Body of pancreas (tissue), 4 donors: ENCODE data around the gene BAHCC1. TPM values are rescaled to one million over a fixed set of nuclear protein-coding genes. Genes with fewer than 3 reads are reported as not detected.

ENCODE experiments used
- ATAC-seq: fragments of 150-250 bp; one replicate; pipeline ENCODE4 v1.9.1; 2016
- DNase-seq, 4 donors: peaks; one replicate each; pipeline ENCODE4 v3.0.0-alpha.2; 2019
- H3K27ac ChIP-seq, 4 donors: fragments of 200-600 bp; sonication (generic); 1 replicate in 3 of 4; 2 replicates in 1 of 4; pipeline versions ENCODE4 v1.5.1 to v1.6.1; 2016 to 2019; ENCODE audit warnings: mild to moderate bottlenecking in 1 of 4, mixed read lengths in 1 of 4, moderate library complexity in 1 of 4
- H3K27me3 ChIP-seq, 2 donors: fragments of 200-600 bp; sonication (generic); one replicate each; pipeline ENCODE4 v1.6.0; 2016; ENCODE audit warnings: mild to moderate bottlenecking in 1 of 2
- H3K36me3 ChIP-seq, 2 donors: fragments of 200-600 bp; sonication (generic); replicated peaks in 1 of 2; 2 replicates each; pipeline ENCODE4 v1.5.1; 2016; ENCODE audit warnings: low read depth in 2 of 2; ENCODE audit not compliant: insufficient read depth in 1 of 2
- H3K4me1 ChIP-seq: fragments of 200-600 bp; sonication (generic); one replicate; pipeline ENCODE4 v1.6.0; 2016
- H3K4me3 ChIP-seq, 2 donors: fragments of 200-600 bp; sonication (generic); 1 replicate in 1 of 2; 2 replicates in 1 of 2; pipeline ENCODE4 v1.5.1; 2016 to 2019
- H3K9me3 ChIP-seq, 3 donors: fragments of 200-600 bp; sonication (generic); 1 replicate in 2 of 3; 2 replicates in 1 of 3; pipeline ENCODE4 v1.5.1; 2016
- POLR2A ChIP-seq, 3 donors: fragments of 450-650 bp; IDR thresholded peaks; one replicate each; pipeline ENCODE4 v1.6.1; 2016; ENCODE audit warnings: antibody characterized with exemption in 3 of 3, mild to moderate bottlenecking in 2 of 3
- WGBS, 2 donors: methylation state at CpG; one replicate each; pipeline ENCODE4 v1.1.5; 2017; 5-methylcytosine and 5-hydroxymethylcytosine counted together
- intact Hi-C: fragments of 100-400 bp; cut with DNase I; formaldehyde crosslinking; loops from one replicate; pipeline ENCODE4 v1.15.1; 2023
- total RNA-seq, 2 donors: library from RNA; depleted of rRNA; stranded (reverse); fragments of >200 nt; gene quantifications; one replicate each; pipeline ENCODE4 v1.1.0, GENCODE V29; 2016
- TF ChIP-seq, protein P1 (sequence below), 7 experiments: fragments of 450-650 bp in 4 of 7; fragments of 200-600 bp in 3 of 7; sonication (generic) in 3 of 7; IDR thresholded peaks; one replicate each; pipeline ENCODE4 v1.5.1; 2016 to 2019; ENCODE audit warnings: antibody characterized with exemption in 7 of 7

Gene BAHCC1
- total RNA-seq, 2 donors from 2014 or later: 5.7 to 14.8 TPM

DNA sequence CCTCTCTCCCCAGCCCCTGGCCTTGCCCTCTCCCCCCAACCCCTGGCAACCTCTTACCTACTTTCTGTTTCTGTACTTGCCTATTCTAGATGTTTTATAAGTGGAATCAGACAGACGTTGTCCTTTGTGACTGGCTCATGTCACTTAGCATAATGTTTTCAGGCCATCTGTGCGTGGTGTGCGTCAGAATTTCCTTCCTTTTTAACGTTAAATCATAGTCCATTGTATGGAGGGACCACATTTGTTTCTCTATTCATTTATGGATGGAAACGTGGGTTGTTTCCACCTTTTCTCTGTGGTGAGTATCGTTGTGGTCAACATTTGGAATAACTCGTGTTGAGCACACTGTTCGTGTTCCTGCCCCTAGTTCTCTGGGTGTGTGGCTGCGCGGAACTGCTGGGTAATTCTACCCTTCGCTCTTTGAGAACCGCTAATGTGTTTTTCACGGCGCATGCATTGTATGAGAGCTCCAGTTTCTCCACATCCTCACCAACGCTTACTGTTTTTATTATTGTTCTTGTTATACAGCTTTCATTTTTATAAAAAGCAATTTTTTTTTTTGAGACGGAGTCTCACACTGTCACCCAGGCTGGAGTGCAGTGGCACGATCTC is 91.0 kb downstream of the BAHCC1 start:
- Histone ChIP-seq H3K27ac (no peak overlapping the region), H3K4me1 (peaks cover 44% of the 10 kb centered on the region), H3K36me3 (no peaks in the 10 kb centered on the region), H3K4me3 (no peak overlapping the region), H3K9me3 (no peaks in the 10 kb centered on the region), H3K27me3 (no peaks in the 10 kb centered on the region)
- TF ChIP-seq POLR2A (IDR thresholded peaks at IDR 0.05): no peak
- TF ChIP-seq, protein P1, sequence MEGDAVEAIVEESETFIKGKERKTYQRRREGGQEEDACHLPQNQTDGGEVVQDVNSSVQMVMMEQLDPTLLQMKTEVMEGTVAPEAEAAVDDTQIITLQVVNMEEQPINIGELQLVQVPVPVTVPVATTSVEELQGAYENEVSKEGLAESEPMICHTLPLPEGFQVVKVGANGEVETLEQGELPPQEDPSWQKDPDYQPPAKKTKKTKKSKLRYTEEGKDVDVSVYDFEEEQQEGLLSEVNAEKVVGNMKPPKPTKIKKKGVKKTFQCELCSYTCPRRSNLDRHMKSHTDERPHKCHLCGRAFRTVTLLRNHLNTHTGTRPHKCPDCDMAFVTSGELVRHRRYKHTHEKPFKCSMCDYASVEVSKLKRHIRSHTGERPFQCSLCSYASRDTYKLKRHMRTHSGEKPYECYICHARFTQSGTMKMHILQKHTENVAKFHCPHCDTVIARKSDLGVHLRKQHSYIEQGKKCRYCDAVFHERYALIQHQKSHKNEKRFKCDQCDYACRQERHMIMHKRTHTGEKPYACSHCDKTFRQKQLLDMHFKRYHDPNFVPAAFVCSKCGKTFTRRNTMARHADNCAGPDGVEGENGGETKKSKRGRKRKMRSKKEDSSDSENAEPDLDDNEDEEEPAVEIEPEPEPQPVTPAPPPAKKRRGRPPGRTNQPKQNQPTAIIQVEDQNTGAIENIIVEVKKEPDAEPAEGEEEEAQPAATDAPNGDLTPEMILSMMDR (IDR thresholded peaks at IDR 0.05): no peak
- WGBS, 2 donors: 74 to 79% methylated on average over 17 of the region's 17 CpGs
- DNase-seq: no peak
- intact Hi-C loops: loop anchor here (10.0 kb wide), 1 partner anchor 202 kb away; no protein-coding TSS in a partner anchor
- ATAC-seq: no peak

DNA sequence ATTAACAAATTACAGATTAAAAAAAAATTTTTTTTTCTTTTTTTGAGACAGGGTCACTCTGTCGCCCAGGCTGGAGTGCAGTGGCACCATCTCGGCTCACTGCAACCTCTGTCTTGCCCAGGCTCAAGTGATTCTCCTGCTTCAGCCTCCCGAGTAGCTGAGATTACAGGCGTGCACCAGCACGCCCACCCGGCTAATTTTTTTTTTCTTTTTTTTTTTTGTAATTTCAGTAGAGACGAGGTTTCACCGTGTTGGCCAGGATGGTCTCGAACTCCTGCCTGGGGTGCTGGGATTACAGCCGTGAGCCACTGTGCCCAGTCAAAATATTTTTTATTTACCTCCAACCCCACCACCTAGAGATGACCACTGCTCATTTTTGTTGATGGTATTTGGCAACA is 91.8 kb downstream of the BAHCC1 start:
- Histone ChIP-seq H3K36me3 (no peaks in the 10 kb centered on the region), H3K4me3 (no peak overlapping the region), H3K27me3 (no peaks in the 10 kb centered on the region), H3K27ac (no peak overlapping the region), H3K9me3 (no peaks in the 10 kb centered on the region), H3K4me1 (peaks cover 37% of the 10 kb centered on the region)
- no peak for ATAC-seq
- intact Hi-C loops: loop anchor here (10.0 kb wide), 1 partner anchor 202 kb away; no protein-coding TSS in a partner anchor
- WGBS, 2 donors: 78 to 82% methylated on average over 10 of the region's 10 CpGs
- no peak for TF ChIP-seq POLR2A (IDR thresholded peaks at IDR 0.05)
- TF ChIP-seq, protein P1 (IDR thresholded peaks at IDR 0.05): no peak
- DNase-seq: no peak

DNA sequence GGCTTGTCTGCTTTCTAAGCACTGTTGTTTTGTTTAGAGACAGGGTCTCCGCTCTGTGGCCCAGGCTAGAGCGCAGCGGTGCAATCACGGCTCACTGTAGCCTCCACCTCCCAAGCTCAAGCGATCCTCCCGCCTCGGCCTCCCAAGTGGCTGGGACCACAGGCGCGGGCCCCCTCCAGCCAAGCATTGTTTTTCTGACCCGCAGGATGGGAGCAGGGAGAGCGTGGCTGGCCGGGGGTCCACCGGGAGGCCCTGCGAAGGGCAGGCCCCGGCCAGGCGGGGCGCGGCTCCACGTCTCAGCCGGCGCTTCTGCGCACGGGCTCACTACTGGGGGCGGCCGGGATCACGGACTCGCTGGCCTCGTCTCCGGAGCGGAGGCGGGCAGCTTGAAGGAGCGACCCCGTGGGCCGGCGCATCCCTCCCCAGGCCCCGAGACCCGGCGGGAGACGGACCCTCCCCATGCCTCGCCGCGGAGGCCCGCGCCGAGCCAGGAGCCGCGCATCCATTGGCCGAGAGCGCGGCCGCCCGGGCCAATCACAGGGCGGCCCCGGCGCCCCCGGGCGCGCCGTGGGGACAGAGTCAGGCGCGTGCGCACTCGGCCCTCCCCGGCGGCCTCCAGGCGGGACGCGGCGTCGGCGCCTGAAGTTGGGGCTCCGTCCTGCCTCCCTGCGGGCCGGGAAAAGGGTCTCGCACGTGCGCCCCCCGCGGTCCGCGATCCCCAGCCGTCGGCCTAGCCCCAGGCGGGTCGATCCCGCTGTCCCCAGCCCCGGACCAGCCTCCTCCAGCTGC is 92.4 kb downstream of the BAHCC1 start:
- Histone ChIP-seq H3K36me3 (no peaks in the 10 kb centered on the region), H3K9me3 (no peaks in the 10 kb centered on the region), H3K4me3 (peak overlapping the region; percentile 9 to 36), H3K27me3 (no peaks in the 10 kb centered on the region), H3K4me1 (peaks cover 35% of the 10 kb centered on the region), H3K27ac (peak overlapping the region in 3 of 4 donors; percentile 60 to 79 (median 67))
- DNase-seq (peak; percentile 77 to 84 (median 78)), ATAC-seq (peak; percentile 75)
- TF ChIP-seq POLR2A (IDR thresholded peaks at IDR 0.05): peak; percentile 46 to 76 (median 73)
- TF ChIP-seq, protein P1 (IDR thresholded peaks at IDR 0.05): no peak
- 6 to 27% methylated on average over 23 to 65 of the region's 87 CpGs for WGBS, 2 donors
- intact Hi-C loops: loop anchor here (10.0 kb wide), 1 partner anchor 203 kb away; no protein-coding TSS in a partner anchor

DNA sequence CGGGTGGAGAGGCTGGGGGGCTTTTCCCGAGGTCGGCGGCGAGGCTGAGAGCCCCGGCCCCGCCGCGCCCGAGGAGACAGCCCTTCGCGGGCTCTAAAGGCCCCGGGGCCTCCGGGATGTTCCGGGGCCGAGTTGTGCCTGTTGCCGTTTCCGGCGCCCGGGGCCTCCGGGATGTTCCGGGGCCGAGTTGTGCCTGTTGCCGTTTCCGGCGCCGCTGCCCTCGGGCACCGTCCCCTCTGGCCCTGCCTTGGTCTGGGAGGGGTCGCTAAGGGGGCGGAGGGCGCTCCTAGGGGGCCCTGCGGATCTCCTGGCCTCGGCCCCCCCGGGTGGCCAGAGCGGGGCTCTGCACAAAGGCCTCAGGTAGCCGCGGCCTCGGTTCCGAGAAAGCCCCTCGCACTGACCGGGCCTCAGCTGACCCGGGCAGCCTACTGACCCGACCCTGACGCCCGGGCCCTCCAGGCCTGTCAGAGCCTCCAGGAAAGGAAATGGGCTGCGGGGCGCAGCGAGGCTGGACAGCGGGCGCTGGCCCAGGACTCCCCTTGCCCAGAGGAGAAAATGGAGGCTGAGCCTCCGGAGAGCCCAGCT is 93.1 kb downstream of the BAHCC1 start:
- peak overlapping the region in 3 of 4 donors; percentile 60 to 79 (median 67) for H3K27ac ChIP-seq
- intact Hi-C loops: loop anchor here (10.0 kb wide), 1 partner anchor 204 kb away; no protein-coding TSS in a partner anchor
- TF ChIP-seq, protein P1 (IDR thresholded peaks at IDR 0.05): no peak
- TF ChIP-seq POLR2A (IDR thresholded peaks at IDR 0.05): peak in 1 of 3 donors; percentile 2
- peak overlapping the region; percentile 9 to 36 for H3K4me3 ChIP-seq
- ATAC-seq: no peak
- WGBS, 2 donors: 13% methylated on average over 40 of the region's 52 CpGs; no CpG with 5 or more reads in 1 of the 2 donors
- H3K4me1 ChIP-seq: peaks cover 28% of the 10 kb centered on the region
- no peak for DNase-seq
- no peaks in the 10 kb centered on the region for H3K36me3 ChIP-seq
- H3K9me3 ChIP-seq: no peaks in the 10 kb centered on the region
- H3K27me3 ChIP-seq: no peaks in the 10 kb centered on the region
